Cortex of kidney (tissue), 1 donor: ENCODE results near the gene ZNF423.

Source experiments
- DNase-seq: peaks from one replicate; lab custom pipeline; 2025; lab: John Stamatoyannopoulos, UW

ZNF423 gene

GRCh38 chr16:49824593-49824992 is 31.3 kb downstream of the ZNF423 start:
- DNase-seq, result no peak

- no peak for DNase-seq
Measured at GRCh38 chr16:49822649-49823370, 33.1 kb downstream of the ZNF423 start.

GRCh38 chr16:49821614-49822282 is 34.2 kb downstream of the ZNF423 start:
- DNase-seq, result no peak

DNA sequence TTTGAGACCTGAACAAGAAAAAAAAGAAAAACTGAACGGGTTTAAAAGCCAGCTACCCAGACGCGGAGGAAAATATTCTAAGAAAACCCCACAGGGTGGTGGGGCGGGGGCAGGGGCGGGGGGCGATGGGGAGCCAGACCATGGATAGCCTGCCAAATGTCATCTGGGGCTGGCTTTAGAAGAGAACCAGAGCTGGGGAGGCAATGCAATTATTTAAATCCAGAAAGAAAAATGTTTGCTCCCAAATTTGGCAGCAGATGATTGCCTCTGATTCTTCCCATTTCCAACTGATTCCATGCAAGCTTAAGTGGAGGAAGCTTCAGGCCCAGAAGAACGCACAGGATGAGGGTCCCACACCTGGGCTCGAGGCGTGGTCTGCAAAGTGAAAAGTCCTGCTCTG is 34.8 kb downstream of the ZNF423 start:
- no peak for DNase-seq

DNA sequence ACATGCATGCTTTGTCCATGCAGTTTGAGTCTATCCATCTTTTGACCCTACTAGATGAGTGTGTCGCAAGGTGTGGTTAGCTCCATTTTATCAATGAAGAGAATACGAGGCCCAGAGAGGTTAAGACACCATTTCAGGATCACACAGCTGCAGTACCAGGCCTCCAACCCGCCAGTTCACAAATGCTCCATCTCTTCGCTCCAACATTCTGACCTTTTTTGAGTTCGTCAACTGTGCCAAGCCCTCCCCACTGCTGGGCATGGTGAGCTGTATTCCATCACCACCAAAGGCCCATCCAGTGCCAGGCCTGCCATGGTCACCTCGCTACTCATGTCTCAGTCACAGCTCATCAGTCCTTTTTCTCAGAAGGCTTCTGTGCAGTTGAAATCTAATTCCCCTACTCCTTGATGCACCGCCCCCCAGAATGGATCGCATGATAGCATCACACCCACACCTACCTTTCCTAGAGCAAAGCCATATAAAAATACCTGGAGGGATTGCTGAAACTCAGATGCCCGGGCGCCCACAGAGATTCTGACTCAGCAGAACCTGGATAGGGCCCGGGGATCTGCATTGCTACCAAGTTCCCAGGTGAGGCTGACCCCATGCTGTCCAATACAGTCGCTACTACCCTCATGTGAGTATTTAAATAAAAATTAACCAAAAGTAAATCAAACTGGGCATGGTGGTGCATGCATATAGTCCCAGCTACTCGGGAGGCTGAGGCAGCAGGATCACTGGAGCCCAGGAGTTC is 38.0 kb downstream of the ZNF423 start:
- DNase-seq, result no peak

DNA sequence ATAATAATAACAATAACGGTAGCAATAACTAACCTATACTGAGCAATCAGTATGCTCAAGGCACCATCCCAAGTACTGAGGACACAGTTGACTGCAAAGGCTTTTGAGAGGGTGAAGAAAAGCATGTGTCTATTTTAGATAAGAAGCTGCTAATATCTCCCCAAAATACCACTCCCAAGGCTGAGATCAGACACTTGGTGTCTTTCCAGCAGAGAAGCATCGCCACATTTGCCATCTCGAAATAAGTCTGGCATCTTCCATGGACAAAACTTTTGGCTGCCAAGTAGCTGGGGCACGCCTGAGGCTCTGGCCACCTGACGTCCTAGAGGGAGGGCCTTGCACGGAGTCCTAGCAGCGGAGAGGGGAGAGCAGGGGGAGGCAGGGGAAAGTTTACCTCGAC is 39.0 kb downstream of the ZNF423 start:
- DNase-seq, result no peak

DNA sequence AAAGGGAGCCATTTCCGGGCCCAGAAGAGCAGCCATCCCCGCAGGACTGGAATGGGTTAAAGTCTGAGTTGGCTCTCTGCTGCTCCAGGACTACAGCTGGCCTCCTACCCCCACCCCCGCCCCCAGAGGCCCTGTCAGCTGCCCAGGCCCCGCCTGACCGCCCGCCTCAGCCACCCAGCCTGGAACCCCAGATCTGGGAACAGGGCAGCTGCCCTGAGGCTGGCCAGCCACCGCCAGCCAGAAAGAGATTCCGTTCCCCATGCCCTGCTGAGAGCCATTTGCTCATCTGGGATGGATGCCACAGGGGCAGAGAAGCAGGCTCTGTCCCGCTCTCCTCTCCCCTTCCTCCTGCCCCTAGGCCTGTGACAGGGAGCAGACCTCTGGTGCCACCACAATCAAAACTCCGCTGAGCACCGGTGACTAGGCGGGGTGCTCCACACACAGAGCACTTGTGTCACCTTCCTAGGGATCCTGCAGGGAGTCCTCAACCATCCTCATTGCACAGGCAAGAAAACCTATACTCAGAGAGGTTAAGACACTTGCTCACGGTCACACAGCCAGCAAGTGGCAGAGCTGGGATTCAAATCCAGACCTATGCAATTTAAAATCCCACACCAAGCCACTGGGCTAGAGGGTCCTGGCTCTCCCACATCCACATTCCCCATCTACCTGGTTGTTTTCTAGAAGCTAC is 44.1 kb downstream of the ZNF423 start:
- DNase-seq, result no peak

DNA sequence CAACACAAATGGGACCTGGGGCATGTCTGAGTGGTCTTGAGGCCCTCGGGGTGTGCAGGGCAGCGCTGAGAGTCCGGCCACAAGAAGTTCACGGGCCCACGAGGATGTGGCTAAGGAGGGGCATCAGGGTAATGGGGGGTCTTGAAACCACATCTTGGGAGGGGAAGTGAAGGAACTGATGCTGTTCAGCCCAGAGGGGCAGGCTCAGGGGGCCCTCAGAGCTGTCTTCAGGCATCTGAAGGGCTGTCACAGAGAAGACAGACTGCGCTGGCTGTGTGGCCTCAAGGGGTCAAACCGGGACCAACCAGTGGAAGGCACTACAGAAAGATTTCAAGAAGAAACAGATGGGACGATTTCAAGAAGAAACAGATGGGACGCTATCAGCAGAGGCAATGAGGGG is 45.1 kb downstream of the ZNF423 start:
- DNase-seq, result no peak

GRCh38 chr16:49809561-49809960 is 46.4 kb downstream of the ZNF423 start:
- no peak for DNase-seq

DNA sequence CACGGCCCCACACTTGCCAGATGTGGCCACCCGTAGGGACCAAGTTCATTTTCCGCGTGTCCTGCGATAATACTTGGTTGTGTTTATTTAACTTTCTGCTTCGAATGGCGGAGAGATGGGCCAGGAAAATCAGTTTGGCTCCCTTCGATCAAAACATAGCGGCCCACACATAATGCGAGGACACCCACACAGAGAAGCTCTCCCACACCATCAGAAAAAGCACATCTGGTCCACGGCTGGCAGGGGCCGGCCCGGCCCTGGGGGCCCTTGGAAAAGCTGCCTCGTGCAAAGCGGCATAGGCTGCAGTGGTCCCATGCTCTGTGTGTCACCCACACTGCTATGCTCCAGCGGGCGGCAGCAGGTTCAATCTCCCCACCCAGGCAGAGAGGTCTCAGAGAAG is 46.9 kb downstream of the ZNF423 start:
- no peak for DNase-seq

GRCh38 chr16:49806446-49806845 is 49.5 kb downstream of the ZNF423 start:
- no peak for DNase-seq

GRCh38 chr16:49801290-49801689 is 54.6 kb downstream of the ZNF423 start:
- no peak for DNase-seq

GRCh38 chr16:49800876-49801275 is 55.0 kb downstream of the ZNF423 start:
- no peak for DNase-seq

GRCh38 chr16:49800441-49800840 is 55.5 kb downstream of the ZNF423 start:
- DNase-seq, result no peak

DNA sequence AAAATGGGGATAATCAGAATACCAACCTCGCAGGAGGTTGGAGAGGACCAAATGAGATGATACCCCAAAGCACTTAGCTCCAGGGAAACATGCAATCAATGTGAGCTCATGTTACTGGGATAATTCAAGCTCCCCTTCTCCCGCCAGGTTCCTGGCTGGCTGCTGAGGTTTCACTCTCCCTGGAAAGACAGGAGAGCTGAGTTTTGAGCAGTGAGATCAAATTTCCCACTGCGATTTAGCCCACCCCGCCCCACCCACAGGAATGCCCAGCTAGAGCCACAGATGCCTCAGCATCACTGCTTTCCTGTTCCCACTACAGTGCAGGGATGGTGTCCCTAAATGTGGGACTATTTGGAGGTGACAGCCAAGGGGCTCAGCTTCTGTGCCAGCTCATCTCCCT is 56.7 kb downstream of the ZNF423 start:
- no peak for DNase-seq

DNA sequence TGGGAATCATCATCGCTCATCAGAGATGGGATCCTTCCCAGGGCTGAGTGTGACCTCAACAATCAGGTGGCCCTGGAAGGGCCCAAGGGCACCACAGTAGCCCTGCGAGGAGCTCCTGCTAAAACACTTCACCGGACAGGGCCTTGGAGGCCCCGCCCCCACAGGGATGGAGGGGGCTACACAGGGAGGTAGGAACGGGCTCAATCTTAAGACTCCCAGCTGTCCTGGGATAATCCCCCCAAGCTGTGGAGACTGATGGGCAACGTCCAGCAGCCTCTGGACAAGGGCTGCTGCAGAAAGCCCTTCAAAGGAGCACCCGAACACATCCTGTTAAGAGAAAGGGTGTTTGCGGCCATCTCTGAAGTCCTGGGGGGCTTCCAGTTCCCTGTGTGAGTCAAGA is 60.4 kb downstream of the ZNF423 start:
- no peak for DNase-seq

DNA sequence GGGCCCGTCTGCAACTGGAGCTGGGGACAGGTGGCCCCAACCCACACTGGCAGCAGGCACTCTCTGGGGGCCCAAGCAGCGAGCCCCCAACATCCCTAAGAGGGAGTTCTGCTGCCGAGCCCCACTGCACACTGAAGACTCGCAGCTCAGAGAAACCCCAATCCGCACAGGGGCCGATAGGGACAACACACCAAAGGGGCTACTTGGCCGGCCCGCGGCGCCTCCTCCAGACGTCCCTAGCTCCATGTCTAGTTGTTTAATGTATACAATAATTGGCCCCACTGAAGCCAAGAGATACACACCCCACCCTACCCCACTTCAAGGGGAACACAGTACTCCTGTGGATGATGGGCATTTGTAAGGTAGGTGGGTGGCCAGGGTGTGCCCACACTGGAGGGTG is 62.7 kb downstream of the ZNF423 start:
- DNase-seq, result no peak

DNA sequence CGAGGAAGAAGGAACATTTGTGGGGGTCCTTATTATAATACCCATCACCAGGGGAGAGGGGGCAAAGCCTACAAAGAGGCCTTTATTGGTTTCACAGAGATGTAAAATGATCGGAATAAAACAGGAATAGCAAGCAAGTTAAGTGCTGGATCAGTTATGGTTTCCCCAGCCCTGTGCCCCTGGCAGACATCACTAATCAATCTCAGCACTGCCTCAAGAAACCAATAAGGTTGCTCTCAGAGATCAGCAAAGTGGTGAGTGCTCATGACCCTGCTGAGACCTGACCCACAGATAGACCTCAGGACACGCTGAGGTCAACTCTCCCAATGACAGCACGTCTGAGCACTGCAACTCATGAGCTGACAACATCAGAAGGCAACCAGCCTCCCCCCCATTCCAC is 66.3 kb downstream of the ZNF423 start:
- DNase-seq, result no peak

GRCh38 chr16:49788986-49789385 is 66.9 kb downstream of the ZNF423 start:
- DNase-seq, result no peak

GRCh38 chr16:49788572-49788971 is 67.3 kb downstream of the ZNF423 start:
- no peak for DNase-seq

DNA sequence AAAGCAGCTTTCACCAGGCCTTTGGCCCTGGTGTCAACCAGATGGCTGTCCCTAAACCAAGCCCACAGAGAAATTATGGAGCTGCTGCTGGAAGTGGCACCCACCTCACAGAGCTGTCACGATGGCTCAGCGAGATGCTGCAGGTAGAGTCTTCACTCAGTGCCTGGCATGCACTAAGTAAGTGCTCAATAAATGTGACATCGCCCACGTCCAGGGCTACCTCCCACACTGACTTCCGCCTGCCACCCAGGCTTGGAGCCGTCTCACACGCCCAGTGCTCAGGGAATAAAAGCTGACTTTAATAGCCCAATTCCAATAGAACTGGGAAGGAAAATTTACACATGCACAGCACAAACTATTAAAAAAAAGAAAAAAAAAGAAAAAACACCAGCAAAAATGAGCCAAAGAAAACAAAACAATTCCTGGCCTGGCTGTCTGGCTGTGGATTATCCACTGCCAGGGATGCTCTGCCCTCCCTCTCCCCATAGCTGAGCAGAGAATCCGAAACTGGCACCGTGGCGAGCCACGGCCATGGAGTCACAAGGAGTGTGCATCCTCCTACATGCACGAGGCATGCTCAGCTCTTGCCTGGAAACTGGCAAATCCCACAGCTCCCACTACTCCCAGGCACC is 68.9 kb downstream of the ZNF423 start:
- no peak for DNase-seq

GRCh38 chr16:49785970-49786369 is 69.9 kb downstream of the ZNF423 start:
- DNase-seq, result no peak
